ENCODE measurements around the gene RIPK4. TPM values are rescaled to one million over a fixed set of nuclear protein-coding genes. Genes with fewer than 3 reads are reported as not detected.

The RIPK4 gene
- total RNA-seq, 1 experiment from 2014 or later = 16.0 TPM

GRCh38 chr21:41709166-41709565 is 57.7 kb downstream of the RIPK4 start:
- Histone ChIP-seq H3K9me3 (ENCODE audit: low read depth, low read length, poor library complexity, severe bottlenecking) (no peaks in the 10 kb centered on the region), H3K4me1 (ENCODE audit: insufficient read depth, low read length, poor library complexity, severe bottlenecking) (no peaks in the 10 kb centered on the region), H3K27me3 (replicated peaks; ENCODE audit: insufficient read depth, low read depth, low read length, poor library complexity) (no peaks in the 10 kb centered on the region), H3K36me3 (ENCODE audit: insufficient read depth, low read length, poor library complexity, severe bottlenecking) (no peaks in the 10 kb centered on the region), H3K4me3 (ENCODE audit: low read depth, low read length, poor library complexity, severe bottlenecking) (no peak overlapping the region), H3K27ac (ENCODE audit: low read depth, low read length, poor library complexity, severe bottlenecking) (no peak overlapping the region)
- intact Hi-C loops (cut with micrococcal nuclease; ENCODE audit: unreplicated experiment) = no loop called here
- ChIA-PET POLR2A (ENCODE audit: low non-redundant PET) (no interaction called here), CTCF (no interaction called here)
- TF ChIP-seq EZH2 (IDR thresholded peaks at IDR 0.05; ENCODE audit: borderline replicate concordance, low read depth, low read length, poor library complexity, severe bottlenecking) (no peak), CTCF (conservative IDR thresholded peaks at IDR 0.05; ENCODE audit: low read depth, low read length) (no peak)
- DNase-seq (ENCODE audit: low spot score) = no peak
- BruUV-seq (replicated peaks) = no TSS peak

- intact Hi-C loops (cut with micrococcal nuclease; ENCODE audit: unreplicated experiment) = no loop called here
- TF ChIP-seq CTCF (conservative IDR thresholded peaks at IDR 0.05; ENCODE audit: low read depth, low read length) = no peak
- TF ChIP-seq EZH2 (IDR thresholded peaks at IDR 0.05; ENCODE audit: borderline replicate concordance, low read depth, low read length, poor library complexity, severe bottlenecking) = no peak
- H3K27ac ChIP-seq (ENCODE audit: low read depth, low read length, poor library complexity, severe bottlenecking) = no peak overlapping the region
- DNase-seq (ENCODE audit: low spot score) = no peak
- ChIA-PET POLR2A (ENCODE audit: low non-redundant PET) (no interaction called here), CTCF (no interaction called here)
- H3K4me3 ChIP-seq (ENCODE audit: low read depth, low read length, poor library complexity, severe bottlenecking) = no peak overlapping the region
- no TSS peak for BruUV-seq (replicated peaks)
- H3K9me3 ChIP-seq (ENCODE audit: low read depth, low read length, poor library complexity, severe bottlenecking) = no peaks in the 10 kb centered on the region
- no peaks in the 10 kb centered on the region for H3K36me3 ChIP-seq (ENCODE audit: insufficient read depth, low read length, poor library complexity, severe bottlenecking)
- no peaks in the 10 kb centered on the region for H3K4me1 ChIP-seq (ENCODE audit: insufficient read depth, low read length, poor library complexity, severe bottlenecking)
- H3K27me3 ChIP-seq (replicated peaks; ENCODE audit: insufficient read depth, low read depth, low read length, poor library complexity) = no peaks in the 10 kb centered on the region
Measured at GRCh38 chr21:41707960-41708330, 58.9 kb downstream of the RIPK4 start.

- H3K27me3 ChIP-seq (replicated peaks; ENCODE audit: insufficient read depth, low read depth, low read length, poor library complexity) = no peaks in the 10 kb centered on the region
- BruUV-seq (replicated peaks) = no TSS peak
- DNase-seq (ENCODE audit: low spot score) = no peak
- no peak for TF ChIP-seq EZH2 (IDR thresholded peaks at IDR 0.05; ENCODE audit: borderline replicate concordance, low read depth, low read length, poor library complexity, severe bottlenecking)
- no peak for TF ChIP-seq CTCF (conservative IDR thresholded peaks at IDR 0.05; ENCODE audit: low read depth, low read length)
- POLR2A ChIA-PET (ENCODE audit: low non-redundant PET) = no interaction called here
- no peaks in the 10 kb centered on the region for H3K4me1 ChIP-seq (ENCODE audit: insufficient read depth, low read length, poor library complexity, severe bottlenecking)
- no peak overlapping the region for H3K4me3 ChIP-seq (ENCODE audit: low read depth, low read length, poor library complexity, severe bottlenecking)
- CTCF ChIA-PET = no interaction called here
- intact Hi-C loops (cut with micrococcal nuclease; ENCODE audit: unreplicated experiment) = no loop called here
- no peak overlapping the region for H3K27ac ChIP-seq (ENCODE audit: low read depth, low read length, poor library complexity, severe bottlenecking)
- no peaks in the 10 kb centered on the region for H3K36me3 ChIP-seq (ENCODE audit: insufficient read depth, low read length, poor library complexity, severe bottlenecking)
- no peaks in the 10 kb centered on the region for H3K9me3 ChIP-seq (ENCODE audit: low read depth, low read length, poor library complexity, severe bottlenecking)
Measured at GRCh38 chr21:41707231-41707959, 59.5 kb downstream of the RIPK4 start.
